DMS114 treated with DMSO at 0.1 percent for 48 hours (cell line): ENCODE results near the gene FAM20B.

Source experiments
- DNase-seq: peaks from one replicate; lab custom pipeline; 2025; ENCODE audit not compliant: unreplicated experiment; lab: John Stamatoyannopoulos, UW

FAM20B gene

GRCh38 chr1:179047636-179047997 is 21.9 kb downstream of the FAM20B start:
- DNase-seq = no peak

GRCh38 chr1:179048339-179049124 is 22.8 kb downstream of the FAM20B start:
- DNase-seq = no peak

GRCh38 chr1:179052776-179053175 is 27.1 kb downstream of the FAM20B start:
- DNase-seq = no peak

- no peak for DNase-seq
These were observed 27.8 kb downstream of the FAM20B start for GRCh38 chr1:179053486-179053885.

- DNase-seq = no peak
These were observed 30.2 kb downstream of the FAM20B start for GRCh38 chr1:179055937-179056336.

- DNase-seq = no peak
These were observed 33.1 kb downstream of the FAM20B start for GRCh38 chr1:179058487-179059483.

GRCh38 chr1:179061360-179062282 is 35.9 kb downstream of the FAM20B start:
- DNase-seq = no peak

GRCh38 chr1:179066471-179066870 is 40.8 kb downstream of the FAM20B start:
- DNase-seq = no peak

- DNase-seq = no peak
These were observed 51.7 kb downstream of the FAM20B start for GRCh38 chr1:179077396-179077795.

- peak; percentile 81 for DNase-seq
These were observed 53.5 kb downstream of the FAM20B start for GRCh38 chr1:179079113-179079761.

GRCh38 chr1:179080866-179081686 is 55.4 kb downstream of the FAM20B start:
- DNase-seq = no peak

- peak; percentile 83 for DNase-seq
These were observed 56.1 kb downstream of the FAM20B start, which contains the start of gene TOR3A for GRCh38 chr1:179081687-179082332. TOR3A (plus strand) TSS chr1:179082070; CDS start chr1:179082129, 59 bp downstream.

- DNase-seq = no peak
These were observed 56.8 kb downstream of the FAM20B start for GRCh38 chr1:179082333-179082998.

- no peak for DNase-seq
These were observed 57.3 kb downstream of the FAM20B start for GRCh38 chr1:179082999-179083335.

GRCh38 chr1:179083533-179083932 is 57.8 kb downstream of the FAM20B start:
- DNase-seq = no peak

- no peak for DNase-seq
These were observed 62.0 kb downstream of the FAM20B start for GRCh38 chr1:179087665-179088064.

- no peak for DNase-seq
These were observed 64.3 kb downstream of the FAM20B start for GRCh38 chr1:179089827-179090482.

- no peak for DNase-seq
These were observed 64.8 kb downstream of the FAM20B start for GRCh38 chr1:179090522-179090921.
